DOHH2 (cell line): ENCODE data around the gene EFTUD2.
"Not testable (repeated sequence)": the region's sequence is repeated elsewhere in the genome, so short reads cannot be mapped to it uniquely, and the experiment has no call there.

ENCODE experiments used
- H3F3A ChIP-seq: fragments of 200-600 bp; sonication (generic), shearing (Covaris generic); 2 replicates; pipeline ENCODE4 v1.6.0; 2016; ENCODE audit warnings: antibody characterized with exemption, mild to moderate bottlenecking; ENCODE audit not compliant: control insufficient read depth, insufficient read depth
- H3K27ac ChIP-seq: fragments of 200-600 bp; sonication (generic); 2 replicates; pipeline ENCODE4 v1.5.1; 2014; ENCODE audit warnings: low read depth, mild to moderate bottlenecking, low read length, moderate library complexity
- H3K27me3 ChIP-seq: fragments of 200-600 bp; sonication (generic); 2 replicates; pipeline ENCODE4 v1.6.1; 2014; ENCODE audit warnings: mild to moderate bottlenecking, low read length, mixed read lengths; ENCODE audit not compliant: control insufficient read depth
- H3K36me3 ChIP-seq: fragments of 200-600 bp; sonication (generic); 2 replicates; pipeline ENCODE4 v1.6.1; 2014; ENCODE audit warnings: mild to moderate bottlenecking, low read length, moderate library complexity, mixed read lengths; ENCODE audit not compliant: control insufficient read depth
- H3K4me1 ChIP-seq: fragments of 200-600 bp; sonication (generic); 2 replicates; pipeline ENCODE4 v1.6.1; 2014; ENCODE audit warnings: mild to moderate bottlenecking, low read length, mixed read lengths; ENCODE audit not compliant: control insufficient read depth
- H3K4me2 ChIP-seq: fragments of 200-600 bp; sonication (generic); 2 replicates; pipeline ENCODE4 v1.6.0; 2014; ENCODE audit warnings: mild to moderate bottlenecking, low read length, moderate library complexity
- H3K4me3 ChIP-seq: fragments of 200-600 bp; sonication (generic); 2 replicates; pipeline ENCODE4 v1.5.1; 2014; ENCODE audit warnings: mild to moderate bottlenecking, low read length, mixed read lengths
- H3K79me2 ChIP-seq: fragments of 200-600 bp; sonication (generic); 2 replicates; pipeline ENCODE4 v1.6.1; 2014; ENCODE audit warnings: mild to moderate bottlenecking, low read length, mixed read lengths; ENCODE audit not compliant: control insufficient read depth
- H3K9me2 ChIP-seq: fragments of 200-600 bp; sonication (generic); replicated peaks from 2 replicates; pipeline ENCODE4 v1.6.1; 2014; ENCODE audit warnings: mild to moderate bottlenecking, low read length, mixed read lengths; ENCODE audit not compliant: control insufficient read depth
- H3K9me3 ChIP-seq: fragments of 200-600 bp; sonication (generic); 2 replicates; pipeline ENCODE4 v1.6.1; 2014; ENCODE audit warnings: antibody characterized with exemption, low read length, mixed read lengths; ENCODE audit not compliant: control insufficient read depth, insufficient read depth
- H4K20me1 ChIP-seq: fragments of 200-600 bp; sonication (generic); 2 replicates; pipeline ENCODE4 v1.6.0; 2014; ENCODE audit warnings: low read depth, mild to moderate bottlenecking, antibody characterized with exemption, low read length, moderate library complexity; ENCODE audit not compliant: control insufficient read depth, insufficient read depth
- EZH2phosphoT487 ChIP-seq: fragments of 200-600 bp; sonication (generic); IDR thresholded peaks from 2 replicates; pipeline ENCODE4 v1.6.1; 2017; ENCODE audit warnings: borderline replicate concordance, mild to moderate bottlenecking, antibody characterized with exemption, low read length, moderate library complexity, mixed read lengths
- TF ChIP-seq, protein P1 (sequence below): fragments of 200-600 bp; sonication (generic); IDR thresholded peaks from one replicate; pipeline ENCODE4 v1.5.1; 2014; ENCODE audit warnings: antibody characterized with exemption, mild to moderate bottlenecking, low read depth, low read length; ENCODE audit not compliant: poor library complexity, severe bottlenecking

Gene EFTUD2

DNA sequence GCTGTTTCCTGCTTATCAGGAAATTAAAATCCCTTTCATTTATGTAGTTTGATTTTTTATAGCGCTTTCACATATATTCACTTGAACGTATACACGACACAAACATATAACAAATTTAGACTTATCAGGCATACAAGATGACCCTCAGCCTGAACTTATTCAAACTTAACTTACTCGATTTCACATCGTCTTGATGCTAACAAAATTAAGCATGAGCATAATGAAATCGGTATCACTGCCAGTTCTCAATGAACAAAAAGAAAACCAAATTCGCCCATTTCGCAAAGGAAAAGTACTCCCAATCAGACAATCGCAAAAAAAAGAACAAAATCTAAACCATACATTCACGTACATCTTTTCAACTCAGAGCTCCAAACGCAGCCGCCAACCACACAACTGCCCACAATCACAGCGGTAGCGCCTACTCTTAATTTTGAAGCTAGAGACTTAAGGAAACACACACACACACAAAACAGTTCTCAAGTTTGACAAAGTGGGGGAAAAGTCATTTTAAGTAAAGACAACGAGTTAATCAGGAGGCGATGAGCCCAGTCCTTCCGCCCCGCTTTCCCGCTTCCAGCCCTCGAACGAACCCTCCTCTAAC is 70.2 kb downstream of the EFTUD2 start:
- Histone ChIP-seq H3K9me3 (no peaks in the 10 kb centered on the region), H3K4me1 (peaks cover 39% of the 10 kb centered on the region), H3F3A (peaks cover 12% of the 10 kb centered on the region), H3K36me3 (peaks cover 15% of the 10 kb centered on the region), H3K4me2 (peak overlapping the region; percentile 69), H3K27ac (peak overlapping the region; percentile 67), H3K4me3 (peak overlapping the region; percentile 85), H4K20me1 (no peaks in the 10 kb centered on the region), H3K27me3 (peaks cover 9% of the 10 kb centered on the region), H3K79me2 (peaks cover 59% of the 10 kb centered on the region), H3K9me2 (no peaks in the 10 kb centered on the region)
- TF ChIP-seq, protein P1, sequence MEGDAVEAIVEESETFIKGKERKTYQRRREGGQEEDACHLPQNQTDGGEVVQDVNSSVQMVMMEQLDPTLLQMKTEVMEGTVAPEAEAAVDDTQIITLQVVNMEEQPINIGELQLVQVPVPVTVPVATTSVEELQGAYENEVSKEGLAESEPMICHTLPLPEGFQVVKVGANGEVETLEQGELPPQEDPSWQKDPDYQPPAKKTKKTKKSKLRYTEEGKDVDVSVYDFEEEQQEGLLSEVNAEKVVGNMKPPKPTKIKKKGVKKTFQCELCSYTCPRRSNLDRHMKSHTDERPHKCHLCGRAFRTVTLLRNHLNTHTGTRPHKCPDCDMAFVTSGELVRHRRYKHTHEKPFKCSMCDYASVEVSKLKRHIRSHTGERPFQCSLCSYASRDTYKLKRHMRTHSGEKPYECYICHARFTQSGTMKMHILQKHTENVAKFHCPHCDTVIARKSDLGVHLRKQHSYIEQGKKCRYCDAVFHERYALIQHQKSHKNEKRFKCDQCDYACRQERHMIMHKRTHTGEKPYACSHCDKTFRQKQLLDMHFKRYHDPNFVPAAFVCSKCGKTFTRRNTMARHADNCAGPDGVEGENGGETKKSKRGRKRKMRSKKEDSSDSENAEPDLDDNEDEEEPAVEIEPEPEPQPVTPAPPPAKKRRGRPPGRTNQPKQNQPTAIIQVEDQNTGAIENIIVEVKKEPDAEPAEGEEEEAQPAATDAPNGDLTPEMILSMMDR: no peak
- no peak for TF ChIP-seq EZH2phosphoT487

DNA sequence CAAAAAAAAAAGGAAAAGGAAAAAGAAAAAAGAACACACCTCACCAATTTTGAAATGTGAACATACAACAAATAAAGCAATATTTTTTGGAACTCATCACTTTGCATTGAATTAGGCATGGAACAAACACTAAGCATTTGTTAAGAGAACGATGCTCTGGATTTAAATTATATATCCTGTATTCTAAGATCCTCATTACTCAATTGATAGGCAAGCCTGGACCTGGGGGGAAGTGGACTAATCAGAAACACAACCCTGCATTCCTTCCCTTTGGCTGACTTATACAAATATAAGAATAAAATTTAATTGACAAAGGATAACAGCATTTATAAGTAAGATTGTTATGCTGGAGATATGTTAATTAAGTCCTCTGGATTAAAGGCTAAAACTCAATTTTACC is 71.4 kb downstream of the EFTUD2 start:
- no peaks in the 10 kb centered on the region for H3K9me3 ChIP-seq
- H3K79me2 ChIP-seq: peaks cover 71% of the 10 kb centered on the region
- H3F3A ChIP-seq: peaks cover 12% of the 10 kb centered on the region
- TF ChIP-seq, protein P1: no peak
- TF ChIP-seq EZH2phosphoT487: no peak
- H3K36me3 ChIP-seq: peaks cover 15% of the 10 kb centered on the region
- H3K27me3 ChIP-seq: peaks cover 9% of the 10 kb centered on the region
- no peaks in the 10 kb centered on the region for H4K20me1 ChIP-seq
- H3K9me2 ChIP-seq: no peaks in the 10 kb centered on the region
- H3K4me3 ChIP-seq: peak overlapping the region; percentile 85
- H3K4me1 ChIP-seq: peaks cover 39% of the 10 kb centered on the region
- peak overlapping the region; percentile 67 for H3K27ac ChIP-seq
- peak overlapping the region; percentile 69 for H3K4me2 ChIP-seq

DNA sequence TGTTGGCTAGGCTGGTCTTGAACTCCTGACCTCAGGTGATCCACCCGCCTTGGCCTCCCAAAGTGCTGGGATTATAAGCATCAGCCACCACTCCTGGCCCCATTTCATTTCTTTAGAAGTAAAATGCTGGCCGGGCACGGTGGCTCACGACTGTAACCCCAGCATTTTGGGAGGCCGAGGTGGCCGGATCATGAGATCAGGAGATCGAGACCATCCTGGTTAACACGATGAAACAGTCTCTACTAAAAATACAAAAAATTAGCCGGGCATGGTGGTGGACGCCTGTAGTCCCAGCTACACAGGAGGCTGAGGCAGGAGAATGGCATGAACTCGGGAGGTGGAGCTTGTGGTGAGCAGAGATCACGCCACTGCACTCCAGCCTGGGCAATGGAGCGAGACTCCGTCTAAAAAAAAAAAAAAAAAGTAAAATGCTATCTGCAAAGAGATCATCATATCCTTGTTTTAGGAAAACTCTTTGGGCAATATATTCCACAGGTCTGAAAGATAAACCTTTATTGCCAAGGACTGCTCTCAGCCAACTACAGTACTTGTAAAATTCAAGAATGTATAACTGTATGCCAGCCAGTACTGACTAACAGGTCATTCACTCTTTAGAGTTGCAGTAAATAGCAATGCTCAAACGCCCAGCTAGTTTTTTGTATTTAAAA is 73.0 kb downstream of the EFTUD2 start:
- H3K36me3 ChIP-seq: peaks cover 16% of the 10 kb centered on the region
- H4K20me1 ChIP-seq: no peaks in the 10 kb centered on the region
- no peaks in the 10 kb centered on the region for H3K9me2 ChIP-seq
- no peaks in the 10 kb centered on the region for H3K9me3 ChIP-seq
- H3K4me3 ChIP-seq: peak overlapping the region; percentile 85
- peak overlapping the region; percentile 67 for H3K27ac ChIP-seq
- peaks cover 85% of the 10 kb centered on the region for H3K79me2 ChIP-seq
- H3K27me3 ChIP-seq: peaks cover 8% of the 10 kb centered on the region
- peaks cover 7% of the 10 kb centered on the region for H3F3A ChIP-seq
- peak overlapping the region; percentile 69 for H3K4me2 ChIP-seq
- TF ChIP-seq EZH2phosphoT487: no peak
- TF ChIP-seq, protein P1: no peak
- H3K4me1 ChIP-seq: peaks cover 39% of the 10 kb centered on the region

DNA sequence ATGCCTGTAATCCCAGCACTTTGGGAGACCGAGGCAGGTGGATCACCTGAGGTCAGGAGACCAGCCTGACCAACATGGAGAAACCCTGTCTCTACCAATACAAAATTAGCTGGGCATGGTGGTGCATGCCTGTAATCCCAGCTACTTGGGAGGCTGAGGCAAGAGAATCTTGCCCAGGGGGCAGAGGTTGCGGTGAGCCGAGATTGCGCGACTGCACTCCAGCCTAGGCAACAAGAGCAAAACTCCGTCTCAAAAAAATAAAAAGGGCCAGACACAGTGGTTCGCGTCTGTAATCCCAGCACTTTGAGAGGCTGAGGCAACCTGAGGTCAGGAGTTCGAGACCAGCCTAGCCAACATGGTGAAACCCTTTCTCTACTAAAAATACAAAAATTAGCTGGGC is 74.0 kb downstream of the EFTUD2 start:
- not testable (repeated sequence) for H3K9me2 ChIP-seq, H3K9me3 ChIP-seq, H3K27ac ChIP-seq, H3K4me2 ChIP-seq, H4K20me1 ChIP-seq, H3F3A ChIP-seq, H3K4me3 ChIP-seq, H3K27me3 ChIP-seq
- Histone ChIP-seq H3K4me1 (peaks cover 31% of the 10 kb centered on the region), H3K36me3 (peaks cover 26% of the 10 kb centered on the region), H3K79me2 (peaks cover 96% of the 10 kb centered on the region)
